ENCODE results near the gene CASZ1.

CASZ1 gene

DNA sequence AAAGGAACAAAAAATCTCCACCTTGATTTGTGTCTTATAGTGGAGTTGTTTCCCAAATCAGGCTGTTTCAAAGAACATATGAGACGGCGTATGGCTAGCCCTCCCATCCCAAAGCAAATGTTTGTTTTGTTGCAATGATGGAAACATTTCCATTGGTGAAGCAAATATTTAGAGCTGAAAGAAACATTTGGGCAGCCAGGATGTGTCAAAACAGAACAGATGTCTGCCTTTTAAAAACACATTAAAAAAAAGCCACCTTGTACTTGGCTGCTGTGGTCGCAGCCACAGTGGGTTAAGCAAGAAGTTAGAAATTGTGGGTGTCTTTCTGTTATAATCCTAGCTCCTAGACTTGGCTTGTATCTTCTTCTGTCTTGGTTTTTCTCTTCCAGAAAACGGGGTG lies 205.4 kb downstream of the CASZ1 start:
- DNase-seq: no peak

DNA sequence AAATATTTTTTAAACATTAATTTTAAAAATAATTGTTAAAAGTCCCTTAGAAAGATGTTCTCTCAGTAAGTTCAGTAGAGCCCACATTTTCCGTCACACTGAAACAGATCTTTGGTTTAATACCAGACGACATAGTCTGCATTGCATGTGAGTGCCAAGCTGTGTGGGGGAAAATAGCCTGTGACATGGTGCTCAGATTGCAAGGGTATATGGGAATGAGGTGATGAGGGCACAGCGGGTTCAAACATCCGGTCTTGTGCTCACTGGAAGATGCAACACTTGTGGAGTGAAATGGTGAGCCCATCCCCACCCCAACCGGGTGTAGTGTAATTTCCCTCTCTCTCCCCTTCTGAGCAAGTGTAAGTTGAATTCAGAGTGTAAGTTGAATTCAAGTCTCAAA lies 207.4 kb downstream of the CASZ1 start:
- no peak for DNase-seq

DNA sequence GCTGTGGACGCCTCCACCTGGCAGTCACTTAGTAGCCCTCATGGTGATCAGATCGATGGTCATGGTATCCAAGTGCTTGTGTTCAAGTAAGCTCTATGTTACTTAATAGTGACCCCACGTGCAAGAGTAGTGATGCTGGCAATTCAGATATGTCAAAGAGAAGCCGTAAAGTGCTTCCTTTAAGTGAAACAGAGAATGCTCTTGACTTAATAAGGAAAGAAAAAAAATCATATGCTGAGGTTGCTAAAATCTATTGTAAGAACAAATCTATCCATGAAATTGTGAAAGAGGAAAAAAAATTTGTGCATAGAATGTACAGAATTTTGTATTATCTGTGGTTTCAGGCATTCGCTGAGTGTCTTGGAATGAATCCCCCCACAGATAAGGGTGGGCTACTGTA lies 207.8 kb downstream of the CASZ1 start:
- no peak for DNase-seq
